DMS153 treated with DMSO at 0.1 percent for 48 hours (cell line): ENCODE results near the gene SLC20A1.

ENCODE experiments used
- DNase-seq: peaks from one replicate; lab custom pipeline; 2025; ENCODE audit not compliant: unreplicated experiment; lab: John Stamatoyannopoulos, UW

The SLC20A1 gene

DNA sequence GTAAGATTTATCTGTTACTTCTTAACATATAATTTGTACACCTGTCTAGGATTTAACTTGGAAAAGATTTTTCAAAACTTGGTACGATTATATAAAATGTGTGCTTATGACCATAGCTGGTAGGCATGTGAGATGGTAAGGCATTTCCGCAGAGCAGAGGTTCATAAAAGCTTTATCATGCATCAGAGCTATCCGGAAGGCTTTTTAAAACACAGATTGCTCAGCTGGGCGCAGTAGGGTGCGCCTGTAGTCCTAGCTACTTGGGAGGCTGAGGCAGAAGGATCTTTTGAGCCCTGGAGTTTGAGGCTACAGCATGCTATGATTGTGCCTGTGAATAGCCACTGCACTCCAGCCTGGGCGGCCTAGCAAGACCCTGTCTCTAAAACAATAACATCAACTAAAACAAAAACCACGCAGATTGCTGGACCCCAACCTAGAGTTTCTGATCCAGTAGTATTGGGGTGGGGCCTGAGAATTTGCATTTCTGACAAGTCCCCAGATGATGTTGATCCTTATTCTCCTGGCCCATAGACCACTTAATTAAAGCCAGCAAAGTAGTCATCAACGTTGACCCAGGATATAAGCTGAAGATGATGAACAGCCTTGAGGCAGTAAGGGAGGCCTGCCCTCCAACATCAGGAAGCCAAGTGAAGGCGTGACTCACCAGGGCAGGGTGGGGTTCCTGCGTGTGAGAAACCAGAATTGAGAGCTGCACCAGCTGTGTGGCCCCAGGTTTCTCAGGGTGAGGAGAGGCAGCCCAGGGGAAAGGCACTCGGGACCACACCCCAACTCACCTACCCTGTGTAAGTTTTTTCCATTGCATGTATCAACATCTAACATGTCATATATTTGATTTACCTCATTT is 21.6 kb upstream of the SLC20A1 start:
- no peak for DNase-seq

DNA sequence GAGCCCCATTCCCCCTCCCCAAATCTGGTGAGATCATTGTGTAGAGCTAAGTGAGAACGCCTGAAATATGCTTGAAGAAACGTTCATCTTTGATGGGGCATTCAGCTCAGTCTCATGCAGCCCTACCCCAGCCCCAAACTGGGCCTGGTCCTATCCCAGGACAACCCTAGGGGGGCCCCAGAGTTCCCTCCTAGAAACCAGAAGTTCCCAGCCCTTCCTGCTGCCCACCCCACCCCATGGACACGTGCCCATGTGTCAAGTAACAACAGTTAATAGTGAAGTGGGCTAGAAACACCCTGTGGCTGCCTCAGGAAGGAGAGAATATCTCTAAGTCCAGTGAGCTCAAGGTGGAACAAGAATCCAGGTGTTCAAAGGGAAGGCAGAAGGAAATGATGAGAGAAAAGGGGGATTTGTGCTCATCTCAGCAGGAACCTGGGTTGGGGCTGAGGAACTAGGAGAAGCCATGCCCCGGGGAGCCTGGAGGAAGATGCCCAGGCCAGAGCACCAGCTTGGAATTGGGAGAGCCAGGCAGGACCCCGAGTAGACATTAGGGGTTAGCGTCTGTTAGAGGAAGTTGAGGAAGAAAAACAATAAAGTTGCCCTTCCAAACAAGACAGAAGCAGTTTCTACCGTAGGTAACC is 20.1 kb upstream of the SLC20A1 start:
- no peak for DNase-seq

DNA sequence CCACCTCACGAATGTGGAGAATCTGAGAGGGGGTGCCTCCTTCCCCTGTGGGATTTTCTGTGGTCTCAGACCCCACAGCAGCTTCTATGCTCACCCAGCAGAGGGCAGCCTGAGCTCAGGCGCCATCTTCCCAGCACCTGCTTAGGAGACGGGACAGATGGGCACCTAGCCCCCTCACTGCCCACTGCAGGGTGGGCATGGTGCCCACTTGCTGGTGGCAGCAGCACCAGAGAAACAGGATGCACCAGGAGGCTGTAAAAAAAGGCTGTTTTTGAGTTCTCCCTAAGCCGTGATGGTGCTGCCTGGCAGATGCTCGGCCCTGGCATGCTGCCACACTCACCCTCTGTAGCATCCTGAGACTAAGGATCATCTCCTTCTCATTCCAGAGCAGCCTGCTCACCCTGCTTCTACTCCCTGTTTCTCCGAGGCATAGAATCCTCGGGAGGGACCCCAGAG is 19.1 kb upstream of the SLC20A1 start:
- DNase-seq: peak; percentile 36

DNA sequence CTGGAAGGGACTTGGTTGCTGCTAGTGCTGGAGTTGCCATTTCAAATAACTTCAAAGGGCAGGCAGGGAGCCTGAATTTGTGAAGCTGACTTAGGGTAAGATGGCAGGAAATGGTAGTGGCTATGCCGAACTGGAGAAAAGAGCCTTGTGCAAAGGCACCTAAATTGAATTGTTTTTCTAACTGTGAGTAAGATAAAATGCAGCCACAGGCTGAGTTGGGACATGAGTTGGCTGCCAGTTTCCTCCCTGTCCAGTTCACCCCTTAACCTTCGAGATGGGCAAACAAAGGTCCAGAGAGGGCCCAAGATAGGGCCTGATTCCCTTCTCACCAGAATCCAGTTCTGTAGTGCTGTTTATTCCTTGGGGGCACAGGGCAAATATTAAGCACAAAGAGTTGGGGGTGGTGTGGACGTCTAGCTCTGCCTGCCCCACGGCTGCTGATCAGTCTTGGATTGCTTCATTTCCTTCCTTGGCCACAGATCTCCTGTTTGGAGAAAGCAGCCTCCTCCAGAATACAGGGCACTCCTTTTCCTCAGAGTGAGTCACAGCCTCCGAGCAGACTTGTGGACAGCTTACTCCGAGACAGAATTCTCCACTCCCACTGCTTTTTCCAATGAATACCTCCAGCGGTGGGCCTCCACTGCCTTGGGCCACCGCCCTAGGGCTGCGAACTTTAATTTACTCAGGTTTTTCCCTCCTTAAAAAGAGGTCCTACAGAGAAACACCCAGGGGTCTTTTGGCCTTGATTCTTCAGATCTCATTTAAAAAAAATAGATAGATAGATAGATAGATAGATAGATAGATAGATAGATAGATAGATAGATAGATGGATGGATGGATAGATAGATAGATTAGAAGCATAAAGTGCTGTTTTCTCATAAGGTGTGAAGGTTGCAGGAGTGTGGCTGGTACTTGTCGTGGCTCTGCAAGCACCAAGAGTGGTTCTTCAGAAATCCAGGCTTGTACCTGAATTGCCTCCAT is 18.4 kb upstream of the SLC20A1 start:
- DNase-seq: no peak

DNA sequence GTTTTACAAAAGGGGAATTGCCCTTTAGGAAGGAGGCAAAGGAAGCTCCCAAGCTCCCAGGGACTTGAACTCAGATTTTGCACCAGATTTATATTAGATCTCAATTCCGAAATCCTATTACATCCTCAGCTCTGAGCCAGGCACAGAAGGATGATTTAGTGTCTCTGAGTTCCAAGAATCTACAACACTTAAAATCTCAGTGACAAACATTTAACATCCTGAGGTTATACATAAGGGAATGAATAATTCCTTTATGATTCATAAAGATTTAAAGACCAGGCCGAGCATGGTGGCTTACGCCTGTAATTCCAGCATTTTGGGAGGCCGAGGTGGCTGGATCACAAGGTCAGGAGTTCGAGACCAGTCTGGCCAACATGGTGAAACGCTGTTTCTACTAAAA is 16.5 kb upstream of the SLC20A1 start:
- no peak for DNase-seq

DNA sequence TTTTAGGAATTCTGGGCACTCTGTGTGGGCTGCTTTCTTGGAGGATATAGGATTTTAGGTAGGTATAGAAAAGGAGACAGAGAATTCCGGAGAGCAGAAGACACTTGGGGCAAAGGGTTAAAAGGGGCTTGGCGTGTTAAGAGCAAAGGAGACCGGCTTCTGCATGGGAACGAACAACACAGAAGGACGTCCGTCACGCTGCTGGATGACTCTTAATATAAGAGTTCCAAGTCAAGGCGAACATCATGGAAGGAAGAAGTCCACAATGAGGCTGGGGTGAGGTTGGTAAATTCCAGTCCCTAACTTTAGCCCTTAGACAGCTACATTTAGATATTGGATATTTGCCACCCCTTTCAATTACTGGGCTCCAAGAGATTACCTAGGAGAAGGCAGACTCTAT is 15.9 kb upstream of the SLC20A1 start:
- DNase-seq: no peak

DNA sequence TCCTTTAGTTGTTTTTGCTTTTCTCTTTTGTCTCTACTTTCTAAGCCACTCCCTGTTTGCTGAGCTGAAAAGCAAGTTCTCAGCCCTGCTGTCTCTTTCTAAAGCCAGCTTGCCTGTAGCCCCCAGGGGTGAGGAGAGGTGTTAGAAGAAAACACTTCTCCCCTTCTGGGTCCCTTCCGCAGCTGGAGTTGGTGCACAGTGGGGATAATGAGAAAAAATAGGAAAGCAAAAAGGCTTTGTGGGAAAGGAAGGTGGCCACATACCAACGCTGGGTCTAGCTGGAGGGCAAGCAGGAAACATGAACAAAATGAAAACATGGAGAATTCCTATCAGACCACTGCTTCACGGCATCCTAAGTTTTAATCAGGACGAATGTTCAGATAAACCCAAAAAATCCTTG is 15.5 kb upstream of the SLC20A1 start:
- no peak for DNase-seq

DNA sequence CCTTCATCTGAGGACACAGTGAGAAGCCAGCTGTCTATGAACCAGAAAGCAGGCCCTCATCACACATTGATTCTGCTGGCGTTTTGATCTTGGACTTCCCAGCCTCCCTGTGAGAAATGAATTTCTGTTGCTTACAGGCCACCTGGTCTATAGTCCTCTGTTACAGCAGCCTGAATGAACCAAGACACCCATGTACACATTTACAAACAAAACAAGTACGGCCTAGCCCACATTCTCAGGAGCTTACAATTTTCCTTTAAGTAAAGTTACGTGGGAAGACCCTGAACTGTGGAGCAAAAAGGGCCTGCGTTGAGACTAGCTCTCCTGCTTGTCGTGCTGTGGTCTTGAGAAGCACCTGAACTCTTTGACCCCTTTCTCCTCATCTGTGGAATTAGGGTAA is 12.0 kb upstream of the SLC20A1 start:
- DNase-seq: no peak

DNA sequence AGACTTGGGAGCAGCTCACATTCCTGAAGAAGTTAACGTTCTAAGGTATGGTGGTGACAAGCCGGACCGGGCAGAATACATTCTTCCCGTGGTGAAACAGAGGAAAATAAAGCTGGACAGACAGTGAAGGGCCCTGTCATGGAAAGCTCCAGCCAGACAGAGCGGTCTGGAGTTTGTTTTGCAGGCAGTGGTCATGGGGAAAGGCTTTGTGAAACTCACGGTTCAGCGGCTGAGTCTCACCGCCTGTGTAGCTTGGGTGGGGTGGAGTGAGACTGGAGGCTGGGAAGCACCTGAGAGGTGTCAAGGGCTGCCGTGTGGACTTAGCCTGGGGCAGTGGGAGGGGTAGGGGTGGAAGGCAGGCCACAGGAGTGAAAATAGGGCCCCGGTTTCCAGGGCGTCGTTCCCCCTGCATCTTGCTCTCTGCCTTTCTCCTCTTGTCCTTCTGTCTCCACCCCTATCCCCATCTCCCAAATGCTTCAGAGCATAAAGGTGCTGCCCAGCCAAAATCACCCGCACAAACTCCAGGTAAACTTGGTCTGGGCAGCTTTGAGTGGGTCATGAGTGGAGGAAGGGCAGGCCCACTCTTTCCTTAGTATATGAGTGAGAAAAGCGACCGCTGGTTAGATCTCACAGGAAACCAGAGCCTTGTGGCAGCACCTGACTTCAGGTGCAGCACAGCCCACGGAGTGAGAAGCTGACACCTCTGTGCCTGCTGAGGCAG is 11.4 kb upstream of the SLC20A1 start:
- DNase-seq: no peak

DNA sequence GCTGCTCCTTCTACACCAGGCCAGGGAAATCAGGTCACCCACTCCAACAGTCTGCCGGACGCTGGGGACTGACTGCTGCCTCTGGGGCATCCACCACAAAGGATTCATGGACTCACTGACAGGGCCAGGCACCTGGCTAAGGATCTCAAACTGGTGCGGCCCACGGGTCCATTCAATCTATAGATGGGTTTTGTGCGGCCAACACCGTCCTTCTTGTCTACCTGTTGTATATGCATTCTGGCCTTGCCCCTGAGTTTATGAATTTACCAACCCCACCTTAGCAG is 10.9 kb upstream of the SLC20A1 start:
- no peak for DNase-seq

DNA sequence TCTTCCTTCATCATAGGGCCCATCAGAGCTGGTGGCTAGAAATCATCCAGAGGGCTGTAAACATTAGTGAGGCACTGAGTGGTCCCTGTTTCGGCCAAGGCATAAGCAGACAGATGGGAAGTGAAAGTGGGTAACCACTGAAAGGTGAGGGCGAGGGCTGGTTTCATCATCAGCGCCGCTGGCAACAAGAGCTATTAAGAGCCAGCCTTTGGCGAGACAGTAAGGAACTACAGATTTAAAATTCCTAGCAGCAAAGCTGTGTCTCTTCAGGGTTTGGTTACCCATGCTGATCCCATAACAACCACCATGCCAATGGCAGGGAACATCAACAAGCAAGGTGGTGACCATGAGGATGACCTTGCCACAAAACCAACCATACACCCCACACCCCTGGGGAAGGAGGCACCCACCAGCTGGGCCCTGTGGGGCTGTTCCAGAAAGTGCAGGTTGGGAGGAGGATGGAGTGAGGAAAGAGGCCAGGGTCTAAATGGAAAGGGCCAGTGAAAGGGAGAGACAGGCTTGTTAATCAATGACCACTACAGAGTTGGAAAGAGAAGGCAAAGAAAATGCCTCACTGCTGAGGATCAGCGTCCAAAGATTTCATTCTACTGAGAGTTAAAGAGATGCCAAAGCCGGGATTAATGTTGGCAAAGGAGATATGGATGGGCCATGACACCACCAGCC is 9.0 kb upstream of the SLC20A1 start:
- no peak for DNase-seq

DNA sequence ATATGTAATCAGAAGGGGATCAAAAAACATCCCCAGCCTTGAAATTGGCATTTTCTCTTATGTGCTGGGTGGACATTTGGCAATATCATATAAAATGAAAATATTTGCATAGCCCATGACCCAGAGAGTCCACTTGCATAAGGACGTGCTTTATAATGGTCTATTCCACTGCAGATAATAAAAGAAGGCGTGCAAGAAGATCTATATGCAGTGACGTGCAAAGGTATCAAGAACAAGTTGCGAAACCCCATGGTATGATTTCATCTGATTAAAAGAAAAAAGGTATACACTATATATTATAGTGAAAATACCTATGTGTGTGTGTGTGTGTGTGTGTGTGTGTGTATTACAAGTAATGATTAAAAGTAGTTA is 8.5 kb upstream of the SLC20A1 start:
- no peak for DNase-seq

DNA sequence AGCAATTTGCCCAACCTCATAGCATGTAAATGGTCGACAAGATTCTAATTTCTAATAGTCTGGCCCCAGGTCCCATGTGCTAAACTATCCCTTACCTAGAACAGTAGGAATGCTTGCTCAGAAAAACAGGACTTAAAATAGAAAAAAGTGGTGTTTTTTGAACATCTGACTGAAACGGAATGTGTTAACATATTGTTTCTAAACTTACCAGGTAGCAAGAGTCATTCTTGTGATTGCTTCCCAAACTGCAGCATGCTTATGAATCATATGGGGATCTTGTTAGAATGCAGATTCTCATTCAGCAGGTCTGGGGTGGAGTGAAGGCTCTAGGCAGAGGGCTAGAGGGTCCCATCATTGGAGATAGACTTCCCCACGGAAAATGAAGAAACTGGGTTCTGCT is 5.8 kb upstream of the SLC20A1 start:
- DNase-seq: no peak

DNA sequence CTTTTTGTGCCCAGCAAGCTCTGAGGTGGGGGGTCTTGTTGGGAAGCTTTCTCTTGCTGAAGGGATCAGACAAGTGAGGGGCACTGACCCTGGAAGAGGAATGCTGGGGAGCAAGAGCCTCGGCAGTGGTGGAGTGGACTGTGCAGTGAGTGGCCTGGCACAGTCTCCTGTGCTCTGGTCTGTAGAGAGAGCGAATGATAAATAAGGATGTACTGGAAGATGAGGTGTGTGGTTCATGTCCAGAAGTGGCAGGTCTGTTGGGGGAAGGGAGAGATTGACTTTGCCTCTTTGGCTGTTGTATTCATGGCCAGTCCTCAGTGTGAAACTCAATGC is 5.3 kb upstream of the SLC20A1 start:
- no peak for DNase-seq

DNA sequence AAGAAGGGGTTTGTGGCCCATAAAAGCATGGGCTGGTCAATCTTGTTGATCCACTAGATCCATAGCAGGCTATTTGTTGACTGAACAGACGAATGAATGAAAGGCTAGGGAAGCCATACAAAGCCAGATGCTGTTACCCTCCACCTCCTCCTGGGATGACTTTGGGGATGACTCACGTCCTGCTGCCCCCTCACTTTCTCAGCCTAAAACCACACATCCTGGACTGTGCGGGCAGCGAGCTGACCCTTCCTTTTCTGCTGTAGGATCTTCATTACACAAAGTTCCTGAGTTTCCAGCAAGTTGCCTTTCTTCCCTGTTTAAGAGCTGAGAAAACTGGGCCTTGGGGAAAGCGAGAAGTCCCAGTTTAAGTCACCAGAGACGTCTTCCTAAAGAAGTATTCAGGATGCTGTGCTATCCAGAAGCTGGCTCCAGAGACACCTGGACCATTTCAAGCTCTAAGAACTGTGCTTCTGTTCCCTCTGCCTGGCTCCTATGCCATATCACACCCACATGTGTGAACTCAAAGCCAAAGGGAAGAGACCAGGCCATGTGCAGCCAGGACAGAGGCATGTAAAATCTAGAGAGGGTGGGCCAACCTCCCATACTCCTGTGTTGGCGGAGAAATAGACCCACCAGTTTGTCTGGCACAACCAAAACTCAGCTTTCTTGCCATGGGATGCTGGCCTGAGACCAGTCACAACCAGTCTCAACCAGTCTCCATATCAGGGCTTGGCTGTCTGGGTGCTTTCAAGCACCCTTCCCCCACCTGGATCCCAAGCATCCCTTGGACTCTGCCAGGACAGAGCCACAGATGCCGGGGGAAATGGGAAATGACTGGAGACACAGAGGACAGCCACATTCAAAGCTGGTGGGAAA is 4.7 kb upstream of the SLC20A1 start:
- DNase-seq: no peak

DNA sequence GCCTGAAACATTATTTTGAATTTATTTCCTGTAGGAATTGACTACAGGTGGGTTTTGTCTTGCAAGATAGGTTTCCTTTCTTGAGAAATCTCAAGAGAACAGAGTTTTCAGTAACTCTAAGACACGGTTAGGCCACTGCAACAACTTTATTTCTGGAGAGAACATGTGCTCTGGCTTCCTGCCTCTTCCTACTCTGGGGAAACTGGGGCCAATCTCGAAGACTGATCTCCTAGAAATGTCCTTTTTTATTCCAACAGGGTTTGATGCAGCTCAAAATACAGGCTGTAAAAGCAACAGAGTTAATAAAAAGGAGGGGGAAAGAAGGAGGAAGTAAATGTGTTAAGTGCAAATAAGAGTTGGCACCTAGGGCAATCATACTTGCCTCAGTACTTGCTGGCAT is 4.0 kb upstream of the SLC20A1 start:
- no peak for DNase-seq

DNA sequence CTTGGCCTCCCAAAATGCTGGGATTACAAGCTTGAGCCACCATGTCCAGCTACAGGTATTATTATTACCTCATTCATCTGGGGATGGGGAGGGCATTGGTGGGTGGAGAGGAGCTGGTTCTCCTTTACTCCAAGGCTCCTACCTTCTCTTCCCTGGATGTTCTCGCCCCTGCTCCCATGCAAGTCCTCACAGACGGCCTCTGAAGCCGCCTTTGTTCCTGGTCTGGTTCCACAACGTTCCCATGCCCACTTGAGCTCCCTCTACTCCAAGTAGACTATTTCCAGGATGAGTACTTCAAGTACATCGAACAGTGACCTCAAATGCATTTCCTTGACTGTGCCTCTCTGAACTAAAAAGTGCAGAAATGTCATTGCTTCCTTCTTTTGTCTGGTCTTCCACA is 3.2 kb upstream of the SLC20A1 start:
- DNase-seq: no peak

DNA sequence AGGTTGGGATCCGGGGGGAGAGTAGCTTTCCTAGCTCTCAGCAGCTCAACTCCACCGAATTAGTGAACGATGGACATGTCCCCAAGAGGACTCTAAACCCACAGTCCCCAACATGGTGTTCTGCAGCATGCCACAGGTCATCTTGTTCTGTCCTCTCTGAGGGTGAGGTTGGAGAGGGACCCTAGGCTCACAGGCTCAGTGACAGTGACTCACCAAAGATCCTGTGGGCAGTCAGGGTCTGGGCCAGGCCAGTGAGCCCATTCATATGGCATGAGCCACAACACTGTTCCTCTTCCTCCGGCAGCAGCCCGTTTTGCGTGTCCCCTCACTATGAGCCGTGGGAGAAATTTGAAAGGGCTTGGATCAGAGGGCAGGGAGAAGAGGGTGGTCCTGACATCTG is 2.8 kb upstream of the SLC20A1 start:
- no peak for DNase-seq

DNA sequence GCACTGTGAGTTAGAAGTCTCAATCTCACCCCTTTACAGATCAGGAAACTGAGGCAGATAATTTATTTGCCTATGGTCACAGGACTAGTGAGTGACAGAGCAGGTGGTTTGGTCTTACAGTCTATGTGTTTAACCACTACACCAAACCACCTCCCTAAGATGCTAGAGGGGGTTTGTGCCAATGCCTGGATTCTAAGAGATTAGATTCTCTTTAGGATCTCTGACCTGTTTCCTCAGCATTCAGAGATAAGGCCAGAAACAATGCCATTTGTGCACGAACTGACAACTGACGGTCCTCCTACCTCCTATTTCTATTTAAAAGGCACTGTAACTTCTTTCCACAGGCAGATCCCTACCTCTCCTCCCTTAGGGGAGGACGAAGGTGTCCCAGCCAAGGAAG is 2.3 kb upstream of the SLC20A1 start:
- no peak for DNase-seq
